Activated effector memory CD4-positive, alpha-beta T cell treated with anti-CD3 and anti-CD28 coated beads, Interleukin-2, amount 50 U/mL, for 16 hours (primary cell): ENCODE data around the gene FARSB.

Source experiments
- DNase-seq: peaks from one replicate; pipeline ENCODE4 v3.0.0-alpha.2; 2020

The FARSB gene

DNA sequence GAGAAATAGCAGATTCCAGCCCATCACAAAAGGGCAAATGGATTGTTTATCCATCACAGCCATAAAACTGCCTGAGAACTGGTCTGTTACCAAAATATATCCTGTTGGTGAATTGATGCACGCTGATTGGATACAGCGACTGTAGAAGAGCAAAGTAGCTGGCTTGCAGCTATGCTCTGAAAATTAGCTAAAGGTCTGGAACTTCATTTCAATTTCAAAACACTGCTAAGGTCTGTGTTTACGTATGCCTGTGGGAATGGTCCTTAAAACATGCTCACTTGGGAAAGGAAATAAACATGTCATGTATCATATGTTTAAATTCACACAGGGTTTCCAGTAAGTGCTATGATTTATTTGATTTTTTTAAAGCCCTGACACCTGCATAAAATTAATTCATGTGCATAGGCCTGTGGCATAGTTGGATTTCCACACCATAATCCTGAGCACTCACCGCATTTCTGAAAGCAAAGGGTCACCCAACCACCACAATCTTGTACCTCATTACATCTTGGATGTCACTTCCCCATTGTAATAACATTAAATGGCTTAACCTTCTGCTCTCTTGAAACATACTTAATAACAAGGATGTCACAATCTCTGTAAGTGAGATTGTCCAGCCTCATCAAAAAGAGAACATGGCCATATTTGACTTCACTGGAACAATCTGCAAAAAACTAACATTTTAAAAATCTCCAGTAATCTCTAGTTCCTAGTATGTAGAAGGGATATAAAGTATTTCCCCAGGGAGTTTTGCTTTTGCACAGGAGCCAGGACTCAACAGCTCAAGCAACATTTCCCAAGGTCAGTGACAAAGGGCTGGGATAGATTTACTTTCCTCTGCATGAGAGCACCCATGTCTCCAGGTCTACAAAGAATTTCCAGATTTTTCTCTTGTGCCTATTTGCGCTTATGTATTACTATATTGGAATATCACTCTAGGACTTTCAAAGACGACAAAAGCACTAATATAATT lies 109.8 kb downstream of the FARSB start:
- no peak for DNase-seq

DNA sequence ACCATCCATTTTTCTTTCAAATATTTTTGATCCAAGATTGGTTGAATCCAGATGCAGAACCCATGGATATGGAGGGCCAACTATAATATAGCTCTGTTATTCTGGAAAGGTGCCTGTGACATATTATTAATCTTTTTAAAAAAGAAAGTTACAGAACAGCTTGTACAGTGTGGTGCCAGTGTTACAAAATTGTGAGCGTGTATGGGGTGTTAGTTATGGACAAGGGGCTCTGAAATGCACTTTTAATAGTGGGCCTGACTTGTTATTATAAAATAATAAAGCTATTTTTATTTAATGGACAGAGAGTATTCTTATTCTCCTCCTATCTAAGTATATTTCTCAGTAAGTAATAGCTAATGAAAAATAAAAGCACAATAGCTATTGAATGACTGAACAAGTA lies 111.2 kb downstream of the FARSB start:
- no peak for DNase-seq

DNA sequence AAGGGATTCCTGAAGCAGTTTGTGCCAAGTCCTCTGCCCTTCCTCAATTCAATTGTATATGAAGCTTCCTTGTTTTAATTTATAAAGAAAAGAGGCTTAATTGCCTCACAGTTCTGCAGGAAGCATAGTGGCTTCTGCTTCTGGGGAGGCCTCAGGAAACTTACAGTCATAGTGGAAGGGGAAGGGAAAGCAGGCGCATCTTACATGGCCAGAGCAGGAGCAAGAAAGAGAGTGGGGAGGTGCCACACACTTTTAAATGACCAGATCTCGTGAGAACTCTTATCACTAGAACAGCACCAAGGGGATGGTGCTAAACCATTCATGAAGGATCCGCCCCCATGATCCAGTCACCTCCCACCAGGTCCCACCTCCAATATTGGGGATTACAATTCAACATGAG lies 117.4 kb downstream of the FARSB start:
- DNase-seq, result no peak

- no peak for DNase-seq
These were observed 120.4 kb downstream of the FARSB start for GRCh38 chr2:222535477-222535876.

DNA sequence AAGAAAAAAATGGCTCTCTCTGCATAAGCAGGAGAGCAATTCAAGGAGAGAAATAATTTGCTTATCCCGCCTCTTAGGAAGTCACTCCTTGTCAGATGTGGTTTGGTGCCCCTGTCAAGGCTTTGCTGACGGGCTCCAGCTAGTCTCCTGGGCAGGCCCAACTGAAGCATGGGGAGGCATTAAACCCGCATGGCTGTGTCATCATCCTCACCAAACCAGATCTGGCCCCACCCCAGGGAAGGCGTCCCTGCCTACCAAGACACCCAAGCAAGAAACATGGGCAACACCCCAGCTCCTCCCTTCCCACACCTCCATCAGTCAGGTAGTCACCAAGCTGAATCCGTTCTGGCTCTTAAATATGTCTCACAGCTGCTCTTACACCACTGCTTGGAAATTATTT lies 123.6 kb downstream of the FARSB start:
- DNase-seq, result no peak

- no peak for DNase-seq
These were observed 129.2 kb downstream of the FARSB start for GRCh38 chr2:222526480-222527277.

DNA sequence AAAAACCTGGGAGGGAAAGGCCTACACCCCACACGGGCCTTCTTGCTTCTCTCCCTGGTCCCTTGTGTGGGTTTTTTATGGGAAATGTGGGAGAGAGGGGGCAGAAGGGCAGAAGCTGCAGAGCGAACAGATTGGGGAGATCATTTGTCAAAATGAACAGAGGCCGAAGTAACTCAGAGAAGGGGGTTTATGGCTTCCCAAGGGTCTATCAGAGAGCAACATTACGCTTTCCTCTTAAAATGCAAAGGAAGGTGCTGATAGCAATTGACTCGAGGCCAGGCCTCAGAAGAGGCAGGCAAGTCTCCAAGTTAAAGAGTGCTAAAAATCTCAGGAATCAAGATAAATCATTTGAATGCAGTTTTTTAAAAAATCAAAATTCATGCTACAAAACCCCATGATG lies 130.1 kb downstream of the FARSB start:
- DNase-seq, result no peak

- no peak for DNase-seq
These were observed 131.9 kb downstream of the FARSB start for GRCh38 chr2:222523783-222524544.

- no peak for DNase-seq
These were observed 133.8 kb downstream of the FARSB start for GRCh38 chr2:222522082-222522481.

GRCh38 chr2:222521099-222521498 lies 134.8 kb downstream of the FARSB start:
- no peak for DNase-seq
